ENCODE measurements around the gene MSANTD1.
A peak's percentile ranks its signal among the peaks of the same experiment; 100 is the strongest.

The MSANTD1 gene

GRCh38 chr4:3302173-3302785 is 53.3 kb downstream of the MSANTD1 start:
- peak; percentile 36 to 61 for DNase-seq (ENCODE audit: low read depth in 2 of 2, low spot score in 1 of 2)

GRCh38 chr4:3302786-3303564 is 54.0 kb downstream of the MSANTD1 start:
- no peak for DNase-seq (ENCODE audit: low read depth in 2 of 2, low spot score in 1 of 2)

GRCh38 chr4:3303565-3303824 is 54.5 kb downstream of the MSANTD1 start:
- no peak for DNase-seq (ENCODE audit: low read depth in 2 of 2, low spot score in 1 of 2)

GRCh38 chr4:3303923-3304710 is 55.2 kb downstream of the MSANTD1 start:
- no peak for DNase-seq (ENCODE audit: low read depth in 2 of 2, low spot score in 1 of 2)

DNA sequence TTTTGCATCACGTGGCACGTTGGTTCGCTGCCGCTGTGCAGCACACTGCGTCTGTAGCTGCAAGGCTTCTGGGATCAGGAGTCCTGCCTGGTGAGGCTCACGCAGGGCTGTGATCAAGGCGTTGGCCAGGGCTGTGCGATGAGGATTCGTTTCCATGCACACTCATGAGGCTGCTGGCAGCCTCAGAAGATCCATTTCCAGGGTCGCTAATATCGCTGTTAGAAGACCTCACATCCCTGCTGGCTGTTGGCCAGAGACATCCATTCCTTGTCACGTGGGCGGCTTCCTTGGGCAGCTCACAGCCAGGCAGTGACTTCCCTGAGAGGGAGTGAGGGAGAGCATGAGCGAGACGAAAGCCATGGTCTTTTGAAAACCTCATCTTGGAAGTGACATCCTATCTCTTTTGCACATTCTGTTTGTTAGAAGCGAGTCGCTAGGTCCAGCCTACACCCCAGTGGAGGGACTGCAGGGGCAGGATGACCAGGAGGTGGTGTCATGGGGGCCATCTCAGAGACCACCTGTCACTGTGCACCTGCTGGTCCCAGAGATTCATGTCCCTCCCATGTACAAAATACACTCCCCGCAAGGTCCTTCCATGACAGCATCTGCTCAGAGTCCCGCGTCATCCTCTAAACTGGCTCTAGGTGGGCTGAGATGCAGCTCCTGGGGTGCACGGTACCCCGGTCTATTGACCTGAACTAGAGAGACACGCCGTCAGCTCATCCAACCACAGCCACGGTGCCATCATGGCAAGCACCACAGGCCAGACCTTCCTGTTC is 56.1 kb downstream of the MSANTD1 start:
- DNase-seq (ENCODE audit: low read depth in 2 of 2, low spot score in 1 of 2): no peak

- DNase-seq (ENCODE audit: low read depth in 2 of 2, low spot score in 1 of 2): no peak
Observed at GRCh38 chr4:3305610-3306371, 56.8 kb downstream of the MSANTD1 start.

Data from stimulated activated CD8-positive, alpha-beta memory T cell treated with anti-CD3 and anti-CD28 coated beads, Interleukin-4, amount 100 ng/mL, for 4 hours (primary cell).